ENCODE data around the gene DGKH.

GRCh38 chr13:42146359-42146758 is 97.9 kb downstream of the DGKH start:
- TF ChIP-seq CTCF (IDR thresholded peaks at IDR 0.05) (no peak), POLR2A (IDR thresholded peaks at IDR 0.05) (no peak)

Measured in upper lobe of left lung (tissue), 4 donors.